ENCODE data around the gene NOTUM.
A peak's percentile ranks its signal among the peaks of the same experiment; 100 is the strongest.

NOTUM gene

GRCh38 chr17:81961087-81961511, at the start of gene NOTUM:
NOTUM (minus strand) TSS chr17:81961187; CDS start chr17:81960909, 278 bp downstream.
- peak; percentile 39 to 64 for DNase-seq

GRCh38 chr17:82009413-82009812, 48.4 kb upstream of the NOTUM start:
- no peak for DNase-seq

- DNase-seq, result no peak
Observed at GRCh38 chr17:82008941-82009405, 48.0 kb upstream of the NOTUM start.

- no peak for DNase-seq
Observed at GRCh38 chr17:82008258-82008940, 47.4 kb upstream of the NOTUM start.

GRCh38 chr17:82007495-82008257, 46.7 kb upstream of the NOTUM start:
- no peak for DNase-seq

GRCh38 chr17:82007228-82007494, 46.2 kb upstream of the NOTUM start:
- no peak for DNase-seq

- DNase-seq, result no peak
Observed at GRCh38 chr17:82006468-82007227, 45.7 kb upstream of the NOTUM start.

GRCh38 chr17:82005701-82006348, 44.8 kb upstream of the NOTUM start:
- peak in 1 of 2 experiments; percentile 59 for DNase-seq

GRCh38 chr17:82004517-82005455, 43.8 kb upstream of the NOTUM start:
- no peak for DNase-seq

GRCh38 chr17:82003411-82004381, 42.7 kb upstream of the NOTUM start:
- DNase-seq, result no peak

GRCh38 chr17:82001571-82002056, 40.6 kb upstream of the NOTUM start:
- DNase-seq, result no peak

- DNase-seq, result peak; percentile 96 to 97
Observed at GRCh38 chr17:82000803-82001570, 40.0 kb upstream of the NOTUM start.

GRCh38 chr17:81999976-82000802, 39.2 kb upstream of the NOTUM start:
- DNase-seq, result no peak

GRCh38 chr17:81999587-81999975, 38.6 kb upstream of the NOTUM start:
- no peak for DNase-seq

GRCh38 chr17:81998691-81999438, 37.9 kb upstream of the NOTUM start:
- DNase-seq, result peak in 1 of 2 experiments; percentile 36

GRCh38 chr17:81998212-81998611, 37.2 kb upstream of the NOTUM start:
- DNase-seq, result no peak

- DNase-seq, result no peak
Observed at GRCh38 chr17:81996757-81997441, 35.9 kb upstream of the NOTUM start.
